Measurements from ENCODE around the gene ADCY5.

The ADCY5 gene

GRCh38 chr3:123283657-123284398 lies 165.1 kb downstream of the ADCY5 start:
- in situ Hi-C loops (cut with HindIII; ENCODE audit: low sequenced_read_pairs), result no loop called here
- DNase-seq (ENCODE audit: low read depth), result no peak
- H3K4me3 ChIP-seq (ENCODE audit: low read depth, low read length), result no peak overlapping the region
- TF ChIP-seq, protein P1, sequence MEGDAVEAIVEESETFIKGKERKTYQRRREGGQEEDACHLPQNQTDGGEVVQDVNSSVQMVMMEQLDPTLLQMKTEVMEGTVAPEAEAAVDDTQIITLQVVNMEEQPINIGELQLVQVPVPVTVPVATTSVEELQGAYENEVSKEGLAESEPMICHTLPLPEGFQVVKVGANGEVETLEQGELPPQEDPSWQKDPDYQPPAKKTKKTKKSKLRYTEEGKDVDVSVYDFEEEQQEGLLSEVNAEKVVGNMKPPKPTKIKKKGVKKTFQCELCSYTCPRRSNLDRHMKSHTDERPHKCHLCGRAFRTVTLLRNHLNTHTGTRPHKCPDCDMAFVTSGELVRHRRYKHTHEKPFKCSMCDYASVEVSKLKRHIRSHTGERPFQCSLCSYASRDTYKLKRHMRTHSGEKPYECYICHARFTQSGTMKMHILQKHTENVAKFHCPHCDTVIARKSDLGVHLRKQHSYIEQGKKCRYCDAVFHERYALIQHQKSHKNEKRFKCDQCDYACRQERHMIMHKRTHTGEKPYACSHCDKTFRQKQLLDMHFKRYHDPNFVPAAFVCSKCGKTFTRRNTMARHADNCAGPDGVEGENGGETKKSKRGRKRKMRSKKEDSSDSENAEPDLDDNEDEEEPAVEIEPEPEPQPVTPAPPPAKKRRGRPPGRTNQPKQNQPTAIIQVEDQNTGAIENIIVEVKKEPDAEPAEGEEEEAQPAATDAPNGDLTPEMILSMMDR (IDR thresholded peaks at IDR 0.05; ENCODE audit: low read depth, low read length, missing control alignments), result no peak

DNA sequence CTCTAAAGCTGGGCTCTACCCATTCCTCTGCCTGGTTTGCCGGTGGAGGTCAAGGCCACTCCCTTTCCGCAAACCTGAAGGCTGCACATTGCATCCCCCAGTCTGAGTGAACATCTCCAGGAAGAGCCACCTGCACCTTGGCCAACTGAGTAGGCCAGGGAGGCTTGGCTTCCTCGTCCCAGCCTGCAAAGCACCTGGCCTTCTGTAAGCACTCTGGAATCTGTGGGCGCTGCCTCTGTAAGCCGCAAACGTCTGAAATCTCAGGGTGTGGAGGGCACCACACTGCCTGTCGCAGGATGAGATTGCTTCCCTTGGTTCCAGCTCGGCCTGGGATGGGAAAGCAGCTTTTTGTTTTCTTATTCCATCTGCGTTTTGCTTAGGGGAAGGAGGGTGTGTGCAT lies 165.8 kb downstream of the ADCY5 start:
- no peak for DNase-seq (ENCODE audit: low read depth)
- in situ Hi-C loops (cut with HindIII; ENCODE audit: low sequenced_read_pairs), result no loop called here
- TF ChIP-seq, protein P1 (IDR thresholded peaks at IDR 0.05; ENCODE audit: low read depth, low read length, missing control alignments), result no peak
- no peak overlapping the region for H3K4me3 ChIP-seq (ENCODE audit: low read depth, low read length)

GRCh38 chr3:123282461-123282860 lies 166.4 kb downstream of the ADCY5 start:
- in situ Hi-C loops (cut with HindIII; ENCODE audit: low sequenced_read_pairs), result no loop called here
- TF ChIP-seq, protein P1 (IDR thresholded peaks at IDR 0.05; ENCODE audit: low read depth, low read length, missing control alignments), result no peak
- no peak for DNase-seq (ENCODE audit: low read depth)
- no peak overlapping the region for H3K4me3 ChIP-seq (ENCODE audit: low read depth, low read length)

DNA sequence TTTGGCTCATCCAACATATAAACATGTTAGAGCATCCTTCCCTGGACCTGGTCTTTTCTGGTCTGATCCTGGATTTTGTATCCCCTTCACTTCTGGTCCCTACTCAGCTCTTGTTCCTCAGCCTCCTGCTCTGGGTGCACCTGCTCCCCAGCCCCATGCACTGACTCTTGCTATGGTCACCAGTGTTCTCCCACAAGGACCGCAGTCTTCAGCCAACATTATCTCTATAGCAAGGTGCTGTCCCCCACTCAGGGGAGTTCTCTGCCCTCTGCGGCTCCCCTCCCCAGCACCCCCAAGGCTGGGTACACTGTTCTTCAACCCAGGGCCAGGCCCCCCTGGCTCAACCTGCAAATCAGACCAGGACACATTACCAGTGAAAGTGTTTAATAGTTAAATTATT lies 167.0 kb downstream of the ADCY5 start:
- TF ChIP-seq, protein P1 (IDR thresholded peaks at IDR 0.05; ENCODE audit: low read depth, low read length, missing control alignments), result no peak
- in situ Hi-C loops (cut with HindIII; ENCODE audit: low sequenced_read_pairs), result no loop called here
- H3K4me3 ChIP-seq (ENCODE audit: low read depth, low read length), result no peak overlapping the region
- no peak for DNase-seq (ENCODE audit: low read depth)

- in situ Hi-C loops (cut with HindIII; ENCODE audit: low sequenced_read_pairs), result no loop called here
- TF ChIP-seq, protein P1 (IDR thresholded peaks at IDR 0.05; ENCODE audit: low read depth, low read length, missing control alignments), result no peak
- DNase-seq (ENCODE audit: low read depth), result no peak
- no peak overlapping the region for H3K4me3 ChIP-seq (ENCODE audit: low read depth, low read length)
Measured at GRCh38 chr3:123281406-123281805, 167.5 kb downstream of the ADCY5 start.

DNA sequence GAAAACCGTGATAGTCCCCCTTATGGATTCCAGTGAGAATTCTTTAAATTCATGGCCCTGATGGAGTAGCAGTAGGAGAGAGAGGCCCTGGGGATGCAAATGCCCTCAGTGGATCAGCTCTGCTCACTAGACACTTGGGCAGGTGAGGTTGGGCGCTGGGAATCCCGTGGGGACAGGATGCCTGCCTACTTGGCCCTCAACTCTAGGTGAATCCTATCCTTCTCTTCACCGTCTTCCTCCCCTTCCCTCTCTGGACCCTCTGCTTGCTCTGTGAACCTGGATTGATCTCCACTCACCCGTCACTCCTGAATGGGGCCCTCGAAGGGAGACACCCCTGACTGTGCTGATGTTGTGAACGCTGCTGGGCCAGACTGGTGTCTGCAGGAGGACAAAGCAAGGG lies 169.8 kb downstream of the ADCY5 start:
- no peak overlapping the region for H3K4me3 ChIP-seq (ENCODE audit: low read depth, low read length)
- TF ChIP-seq, protein P1 (IDR thresholded peaks at IDR 0.05; ENCODE audit: low read depth, low read length, missing control alignments), result no peak
- no peak for DNase-seq (ENCODE audit: low read depth)
- in situ Hi-C loops (cut with HindIII; ENCODE audit: low sequenced_read_pairs), result no loop called here
